NCI-H2171 (cell line): ENCODE measurements around the gene ARHGEF7.
"Not testable (repeated sequence)": the region's sequence is repeated elsewhere in the genome, so short reads cannot be mapped to it uniquely, and the experiment has no call there.

Experiments
- DNase-seq: peaks from one replicate; lab custom pipeline; 2025; lab: John Stamatoyannopoulos, UW

Gene ARHGEF7

DNA sequence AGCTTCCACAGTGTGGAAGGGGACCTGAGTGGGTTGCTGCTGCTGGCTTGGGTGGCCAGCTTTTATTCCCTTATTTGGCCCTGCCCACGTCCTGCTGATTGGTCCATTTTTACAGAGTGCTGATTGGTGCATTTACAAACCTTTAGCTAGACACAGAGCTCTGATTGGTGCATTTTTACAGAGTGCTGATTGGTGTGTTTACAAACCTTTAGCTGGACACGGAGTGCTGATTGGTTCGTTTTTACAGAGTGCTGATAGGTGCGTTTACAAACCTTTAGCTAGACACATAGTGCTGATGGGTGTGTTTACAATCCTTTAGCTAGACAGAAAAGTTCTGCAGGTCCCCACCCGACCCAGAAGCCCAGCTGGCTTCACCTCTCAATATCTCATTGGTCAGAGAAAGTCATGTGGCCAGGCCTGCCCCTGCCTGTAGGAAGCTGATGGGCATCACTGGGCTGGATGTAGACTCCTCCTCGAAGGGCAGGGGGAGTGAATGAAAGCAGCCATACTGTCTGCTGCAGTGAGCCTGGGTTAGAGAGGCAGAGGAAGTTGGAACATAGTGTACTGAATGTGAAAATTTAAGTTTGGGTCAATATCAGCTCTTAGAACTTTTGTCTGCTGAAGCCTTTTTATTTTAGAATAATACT is 83.7 kb downstream of the ARHGEF7 start:
- not testable (repeated sequence) for DNase-seq

DNA sequence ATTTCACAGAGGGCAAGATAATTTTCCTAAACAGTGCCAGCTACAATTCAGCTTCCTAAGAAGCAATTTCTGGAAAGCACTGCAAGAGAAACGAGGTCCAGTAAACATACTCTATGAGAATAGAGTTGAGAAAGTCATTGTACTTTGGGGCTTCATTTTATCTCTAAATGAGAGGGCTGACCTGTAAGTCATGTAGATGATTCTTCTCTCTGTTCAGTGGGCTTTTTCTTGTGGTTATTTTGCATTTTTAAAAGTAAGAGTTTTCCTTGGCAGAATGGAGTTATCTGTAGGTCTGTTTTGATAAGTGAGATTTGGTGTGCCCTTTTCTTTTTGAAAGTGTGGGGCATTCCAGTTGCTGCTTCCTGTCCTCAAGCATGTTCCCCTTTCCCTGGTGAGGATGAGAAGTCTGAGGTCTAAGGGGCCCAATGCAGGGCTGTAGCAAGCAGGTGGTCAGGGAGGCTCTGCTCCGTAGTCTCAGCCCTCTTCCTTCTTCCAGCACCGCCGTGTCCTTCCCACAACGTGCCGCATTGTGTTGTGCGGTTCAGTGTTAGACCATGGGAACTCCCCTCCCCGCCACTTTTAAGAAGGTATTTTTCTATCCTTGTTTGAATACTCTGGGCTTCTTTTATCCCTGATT is 86.3 kb downstream of the ARHGEF7 start:
- DNase-seq: no peak

- DNase-seq: no peak
These were observed 87.1 kb downstream of the ARHGEF7 start for GRCh38 chr13:111202156-111202621.

DNA sequence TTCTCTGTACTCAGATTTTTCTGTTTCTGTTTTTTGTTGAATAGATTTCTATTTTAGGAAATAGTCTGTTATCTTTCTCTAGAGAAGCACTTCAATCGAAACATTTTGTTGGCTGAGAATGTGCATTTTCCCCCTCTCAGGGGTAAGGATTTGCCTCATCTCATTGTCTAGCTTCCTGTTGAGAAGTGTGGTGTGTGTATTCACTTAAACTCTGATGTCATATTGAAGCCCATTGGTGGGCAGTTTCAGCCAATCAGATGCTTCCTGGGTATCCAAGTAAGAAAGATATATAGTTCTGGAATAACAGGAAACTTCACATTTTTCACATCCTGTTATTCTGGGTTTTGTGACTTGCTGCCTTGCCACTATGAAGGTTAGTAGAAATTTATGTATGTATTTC is 87.6 kb downstream of the ARHGEF7 start:
- DNase-seq: no peak

GRCh38 chr13:111203736-111204389 is 88.8 kb downstream of the ARHGEF7 start:
- DNase-seq: no peak

GRCh38 chr13:111204438-111205177 is 89.5 kb downstream of the ARHGEF7 start:
- DNase-seq: no peak

DNA sequence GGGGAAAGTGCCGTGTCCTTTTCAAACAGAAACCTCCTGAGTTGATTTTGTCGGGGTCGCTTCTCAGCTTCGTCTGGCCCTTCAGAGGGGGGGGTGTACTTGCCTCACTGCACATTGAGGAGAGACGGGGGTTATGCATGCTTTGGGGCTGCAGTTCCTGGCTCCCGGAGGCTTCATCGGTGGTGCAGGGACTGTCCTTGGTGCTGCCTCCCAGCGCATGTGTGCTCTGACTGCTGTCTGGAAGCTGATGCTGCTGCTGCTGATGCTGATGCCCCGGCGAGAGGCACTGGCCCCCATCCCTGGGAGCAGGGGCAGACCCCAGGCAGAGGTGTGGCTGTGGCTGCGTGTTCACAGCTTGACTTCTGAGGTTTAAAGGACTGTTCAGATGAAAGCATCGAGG is 91.0 kb downstream of the ARHGEF7 start:
- no peak for DNase-seq

GRCh38 chr13:111209613-111210012 is 94.5 kb downstream of the ARHGEF7 start:
- no peak for DNase-seq

DNA sequence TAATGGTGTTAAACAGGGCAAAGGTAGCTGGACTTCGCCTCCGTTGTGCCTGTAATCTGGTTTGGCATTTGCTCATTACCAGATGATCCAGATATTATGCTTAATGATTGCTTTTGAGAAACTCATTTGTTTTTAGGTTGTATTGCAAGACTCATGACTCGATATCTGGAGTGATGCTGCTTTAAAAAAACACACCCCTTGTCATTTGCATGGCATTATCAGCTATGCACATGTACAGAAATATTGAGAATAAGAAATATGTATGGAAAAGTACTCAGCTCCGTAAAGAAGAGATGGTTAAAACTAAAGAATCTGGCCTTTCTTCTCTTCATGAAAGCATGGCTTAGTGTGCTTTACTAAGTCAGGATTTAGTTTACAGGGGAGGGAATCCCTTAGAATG is 95.0 kb downstream of the ARHGEF7 start:
- no peak for DNase-seq

DNA sequence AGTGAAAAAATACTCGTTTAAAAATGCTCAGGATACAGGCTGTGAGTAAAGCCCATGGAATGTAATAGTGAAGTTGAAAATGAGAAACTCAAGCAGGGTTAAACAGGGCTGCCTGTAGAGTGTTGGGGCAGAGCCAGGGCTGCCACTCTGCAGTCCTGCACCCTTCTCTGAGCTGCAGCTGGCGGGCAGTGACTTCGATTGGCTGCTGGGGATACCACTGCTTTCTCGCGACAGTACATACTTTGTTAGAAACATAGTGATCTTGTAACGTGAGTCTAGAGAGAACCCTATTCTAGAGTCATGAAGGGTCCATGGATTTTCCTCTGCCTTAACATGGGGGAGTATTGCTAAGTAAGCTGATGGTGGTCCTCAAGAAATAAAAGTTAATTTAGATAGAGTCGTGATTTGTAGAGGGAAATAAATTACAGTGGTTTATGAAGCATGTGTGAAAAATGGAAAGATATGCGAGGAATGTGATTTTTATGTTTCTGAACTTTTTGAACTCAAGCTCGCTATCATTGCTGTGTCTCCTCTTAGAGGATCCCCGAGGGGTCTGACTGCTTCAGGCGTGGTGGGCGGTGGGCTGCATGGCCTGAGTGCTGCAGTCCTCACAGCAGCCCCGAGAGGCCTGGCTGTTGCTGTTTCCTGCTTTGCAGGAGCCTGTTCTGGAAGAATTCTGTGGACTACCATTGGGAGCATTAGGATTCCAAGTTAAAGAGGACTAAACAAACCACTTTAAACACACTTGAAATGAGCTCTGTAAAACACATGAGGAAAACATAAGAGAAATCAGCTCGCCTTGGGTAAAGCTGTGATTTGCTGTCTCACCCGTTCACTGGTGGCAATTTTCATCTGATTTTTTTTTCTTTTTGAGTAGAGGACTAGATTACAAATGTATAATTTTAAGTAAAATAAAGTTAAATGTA is 95.7 kb downstream of the ARHGEF7 start:
- no peak for DNase-seq

- no peak for DNase-seq
These were observed 96.8 kb downstream of the ARHGEF7 start for GRCh38 chr13:111211789-111212516.

GRCh38 chr13:111212517-111212873 is 97.4 kb downstream of the ARHGEF7 start:
- DNase-seq: no peak

- DNase-seq: no peak
These were observed 99.0 kb downstream of the ARHGEF7 start for GRCh38 chr13:111213964-111214726.

- peak; percentile 25 for DNase-seq
These were observed 100.3 kb downstream of the ARHGEF7 start for GRCh38 chr13:111215081-111216047.

- peak; percentile 9 for DNase-seq
These were observed 101.3 kb downstream of the ARHGEF7 start for GRCh38 chr13:111216166-111216960.

GRCh38 chr13:111217641-111218040 is 102.5 kb downstream of the ARHGEF7 start:
- no peak for DNase-seq

GRCh38 chr13:111219280-111219679 is 104.2 kb downstream of the ARHGEF7 start:
- no peak for DNase-seq

DNA sequence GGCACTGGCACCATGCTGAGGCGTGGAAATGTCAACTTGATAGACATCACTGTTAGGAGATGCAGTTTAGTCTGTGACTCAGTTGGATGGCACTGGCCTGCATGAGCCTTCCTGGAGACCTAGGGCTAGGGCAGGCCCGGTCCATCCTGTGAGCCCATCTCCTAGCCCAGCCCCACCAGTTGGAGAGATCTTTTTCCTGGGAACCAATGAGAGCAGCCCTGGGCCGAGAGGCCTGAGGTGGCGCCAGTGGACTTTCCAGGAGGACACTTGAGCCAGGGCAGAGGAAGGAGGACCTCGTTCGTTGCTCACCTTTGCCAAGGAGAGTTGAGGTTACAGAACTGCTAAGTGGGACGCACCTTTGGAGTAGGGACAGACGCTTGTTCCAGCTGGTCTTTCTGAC is 104.8 kb downstream of the ARHGEF7 start:
- DNase-seq: no peak
